Small intestine (tissue), 7 donors: ENCODE measurements around the gene SIPA1L3. TPM values are rescaled to one million over a fixed set of nuclear protein-coding genes. Genes with fewer than 3 reads are reported as not detected.

ENCODE experiments used
- DNase-seq, 2 donors: peaks; one replicate each; pipeline versions ENCODE4 v3.0.0 to v3.0.0-alpha.2; 2013
- FAIRE-seq: peaks from 2 replicates; lab custom pipeline; 2012; peaks lifted over from hg19 to GRCh38; lab: Jason Lieb, UNC
- H3K27ac ChIP-seq, 3 donors: one replicate each; pipeline ENCODE4 v1.5.1; 2013; ENCODE audit warnings: low read length in 2 of 3, mild to moderate bottlenecking in 2 of 3, control low read depth in 1 of 3, inconsistent platforms in 1 of 3, low read depth in 1 of 3, moderate library complexity in 1 of 3
- H3K27me3 ChIP-seq, 3 donors: one replicate each; pipeline ENCODE4 v1.6.1; 2013; ENCODE audit warnings: low read length in 3 of 3, inconsistent platforms in 1 of 3; ENCODE audit not compliant: control insufficient read depth in 3 of 3, insufficient read depth in 3 of 3
- H3K36me3 ChIP-seq, 3 donors: one replicate each; pipeline ENCODE4 v1.6.1; 2013; ENCODE audit warnings: low read length in 3 of 3, inconsistent platforms in 1 of 3, low read depth in 1 of 3, mild to moderate bottlenecking in 1 of 3, moderate library complexity in 1 of 3; ENCODE audit not compliant: control insufficient read depth in 3 of 3, insufficient read depth in 2 of 3
- H3K4me1 ChIP-seq, 3 donors: one replicate each; pipeline ENCODE4 v1.6.1; 2013; ENCODE audit warnings: low read length in 2 of 3, inconsistent platforms in 1 of 3, low read depth in 1 of 3, mild to moderate bottlenecking in 1 of 3, moderate library complexity in 1 of 3; ENCODE audit not compliant: control insufficient read depth in 3 of 3, insufficient read depth in 2 of 3
- H3K4me3 ChIP-seq, 3 donors: one replicate each; pipeline ENCODE4 v1.5.1; 2013; ENCODE audit warnings: low read length in 3 of 3, control low read depth in 1 of 3, inconsistent platforms in 1 of 3, low read depth in 1 of 3, mild to moderate bottlenecking in 1 of 3, moderate library complexity in 1 of 3
- H3K9me3 ChIP-seq, 2 donors: one replicate each; pipeline ENCODE4 v1.6.1; 2013; ENCODE audit warnings: low read depth in 1 of 2, low read length in 1 of 2; ENCODE audit not compliant: control insufficient read depth in 2 of 2, insufficient read depth in 1 of 2
- WGBS, 3 donors: extraction: QIAGEN DNeasy Blood & Tissue Kit; methylation state at CpG; one replicate each; pipeline ENCODE4 v1.1.7; 2013; 5-methylcytosine and 5-hydroxymethylcytosine counted together
- polyA plus RNA-seq, 4 donors: library from polyadenylated mRNA; stranded (reverse) in 3 of 4; unstranded in 1 of 4; fragments of 200-250 nt in 3 of 4; fragments of 120-200 nt in 1 of 4; gene quantifications; one replicate each; pipeline versions ENCODE4 v1.2.1 to v1.2.3, GENCODE V29; 2013
- donor health status: healthy with polysubstance abuse.
- donor health status: control.
- donor health status: control.
- donor health status: Bipolar disorder and iron deficiency.
- donor health status: healthy.

Gene SIPA1L3
- polyA plus RNA-seq, 4 donors = 19.2 to 57.9 (median 34.1) TPM

- FAIRE-seq (no peak), DNase-seq (no peak)
- WGBS, 3 donors = 91 to 93% (median 92%) methylated on average over 9 of the region's 9 CpGs
- Histone ChIP-seq H3K9me3 (peaks cover 0 to 9% of the 10 kb centered on the region in 2 donors), H3K27ac (no peak overlapping the region), H3K27me3 (no peaks in the 10 kb centered on the region), H3K36me3 (peaks cover 5 to 66% (median 7%) of the 10 kb centered on the region in 3 donors), H3K4me3 (no peak overlapping the region), H3K4me1 (no peaks in the 10 kb centered on the region)
Observed at GRCh38 chr19:38184815-38185214, 277.8 kb downstream of the SIPA1L3 start.

DNA sequence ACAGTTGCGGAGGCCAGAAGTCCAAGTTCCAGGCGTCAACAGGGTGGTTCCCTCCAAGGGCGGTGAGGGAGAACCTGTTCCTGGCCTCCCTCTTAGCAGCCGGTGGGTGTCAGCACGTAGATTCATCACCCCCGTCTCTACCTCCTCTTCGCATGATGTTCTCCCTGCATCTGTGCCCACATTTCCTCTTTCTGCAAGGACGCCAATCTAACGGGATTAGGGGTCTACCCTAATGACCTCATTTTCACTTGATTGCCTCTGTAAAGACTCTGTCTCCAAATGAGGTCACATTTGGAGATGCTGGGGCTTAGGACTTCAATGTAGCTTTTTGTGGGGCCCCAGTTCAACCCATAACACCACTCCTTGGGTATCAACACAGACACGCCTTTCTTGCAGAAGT is 278.6 kb downstream of the SIPA1L3 start:
- FAIRE-seq (no peak), DNase-seq (no peak)
- 92 to 97% (median 94%) methylated on average over 10 of the region's 10 CpGs for WGBS, 3 donors
- Histone ChIP-seq H3K4me1 (no peaks in the 10 kb centered on the region), H3K4me3 (no peak overlapping the region), H3K9me3 (peaks cover 0 to 1% of the 10 kb centered on the region in 2 donors), H3K27me3 (no peaks in the 10 kb centered on the region), H3K36me3 (peaks cover 5 to 63% (median 7%) of the 10 kb centered on the region in 3 donors), H3K27ac (no peak overlapping the region)

DNA sequence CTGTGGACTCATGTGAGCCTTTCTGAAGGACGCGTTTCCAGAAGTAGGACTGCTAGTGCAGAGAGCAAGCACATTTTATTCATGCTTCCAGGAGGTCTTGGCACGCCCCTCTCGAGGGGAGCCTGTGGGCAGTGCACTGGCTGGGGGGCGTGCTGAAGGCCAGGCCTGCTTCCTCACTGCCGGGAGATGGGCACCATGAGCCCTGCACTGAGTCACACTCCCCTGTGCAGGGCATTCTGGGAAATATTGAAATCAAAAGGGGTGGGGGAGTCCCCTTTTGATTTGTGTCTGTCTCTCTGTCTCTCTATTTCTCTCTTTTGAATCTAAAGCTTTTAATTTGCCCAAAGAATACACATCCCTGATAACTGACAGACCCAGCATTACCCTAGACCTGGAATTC is 283.1 kb downstream of the SIPA1L3 start:
- H3K27ac ChIP-seq = no peak overlapping the region
- 80 to 88% (median 80%) methylated on average over 6 of the region's 6 CpGs for WGBS, 3 donors
- DNase-seq (no peak), FAIRE-seq (no peak)
- no peak overlapping the region for H3K4me3 ChIP-seq
- H3K4me1 ChIP-seq = no peaks in the 10 kb centered on the region
- peaks cover 0 to 65% (median 16%) of the 10 kb centered on the region in 3 donors for H3K36me3 ChIP-seq
- H3K9me3 ChIP-seq = no peaks in the 10 kb centered on the region
- H3K27me3 ChIP-seq = no peaks in the 10 kb centered on the region

DNA sequence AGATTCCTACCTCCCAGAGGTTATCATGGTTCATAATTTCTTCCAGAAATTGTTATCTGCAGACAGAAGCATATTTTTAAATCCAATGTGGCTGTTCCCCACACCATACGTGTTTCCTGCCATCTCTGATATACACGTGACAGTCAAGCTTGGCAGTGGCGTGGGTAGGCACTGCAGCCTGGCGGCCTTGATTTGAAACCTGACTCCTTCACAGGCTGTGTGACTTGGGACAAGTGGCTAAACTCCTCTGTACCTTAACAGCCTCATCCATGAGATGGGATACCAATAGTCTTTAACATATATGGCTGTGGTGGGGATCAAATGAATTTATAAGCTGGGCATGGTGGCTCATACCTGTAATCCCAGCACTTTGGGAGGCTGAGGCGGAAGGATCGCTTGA is 283.8 kb downstream of the SIPA1L3 start:
- Histone ChIP-seq H3K27ac (no peak overlapping the region), H3K27me3 (no peaks in the 10 kb centered on the region), H3K4me3 (no peak overlapping the region), H3K4me1 (no peaks in the 10 kb centered on the region), H3K9me3 (no peaks in the 10 kb centered on the region), H3K36me3 (peaks cover 0 to 65% (median 15%) of the 10 kb centered on the region in 3 donors)
- DNase-seq (no peak), FAIRE-seq (no peak)
- WGBS, 3 donors = 91 to 96% (median 95%) methylated on average over 6 of the region's 6 CpGs

- H3K4me1 ChIP-seq = no peaks in the 10 kb centered on the region
- H3K27ac ChIP-seq = no peak overlapping the region
- FAIRE-seq (no peak), DNase-seq (no peak)
- H3K27me3 ChIP-seq = no peaks in the 10 kb centered on the region
- no peak overlapping the region for H3K4me3 ChIP-seq
- H3K9me3 ChIP-seq = no peaks in the 10 kb centered on the region
- peaks cover 0 to 71% (median 18%) of the 10 kb centered on the region in 3 donors for H3K36me3 ChIP-seq
- WGBS, 3 donors = 93 to 96% (median 95%) methylated on average over 13 of the region's 13 CpGs
Observed at GRCh38 chr19:38191747-38192146, 284.7 kb downstream of the SIPA1L3 start.

- no peak overlapping the region for H3K4me3 ChIP-seq
- no peaks in the 10 kb centered on the region for H3K9me3 ChIP-seq
- DNase-seq (no peak), FAIRE-seq (no peak)
- WGBS, 3 donors = 92 to 96% (median 95%) methylated on average over 29 of the region's 29 CpGs
- no peaks in the 10 kb centered on the region for H3K27me3 ChIP-seq
- no peak overlapping the region for H3K27ac ChIP-seq
- H3K36me3 ChIP-seq = peaks cover 0 to 83% (median 23%) of the 10 kb centered on the region in 3 donors
- H3K4me1 ChIP-seq = no peaks in the 10 kb centered on the region
Observed at GRCh38 chr19:38193445-38193844, 286.4 kb downstream of the SIPA1L3 start.

GRCh38 chr19:38194061-38194701 is 287.2 kb downstream of the SIPA1L3 start:
- Histone ChIP-seq H3K4me3 (no peak overlapping the region), H3K27ac (no peak overlapping the region), H3K36me3 (peaks cover 0 to 87% (median 25%) of the 10 kb centered on the region in 3 donors), H3K9me3 (no peaks in the 10 kb centered on the region), H3K27me3 (no peaks in the 10 kb centered on the region), H3K4me1 (no peaks in the 10 kb centered on the region)
- DNase-seq (no peak), FAIRE-seq (no peak)
- WGBS, 3 donors = 90 to 98% (median 94%) methylated on average over 13 of the region's 13 CpGs

GRCh38 chr19:38195237-38195636 is 288.2 kb downstream of the SIPA1L3 start:
- FAIRE-seq = no peak
- Histone ChIP-seq H3K4me1 (no peaks in the 10 kb centered on the region), H3K27me3 (no peaks in the 10 kb centered on the region), H3K27ac (no peak overlapping the region), H3K36me3 (peaks cover 0 to 90% (median 25%) of the 10 kb centered on the region in 3 donors), H3K9me3 (no peaks in the 10 kb centered on the region), H3K4me3 (no peak overlapping the region)
- DNase-seq = no peak
- WGBS, 3 donors = 82 to 93% (median 93%) methylated on average over 10 of the region's 10 CpGs
